PC-3 (cell line): Measurements from ENCODE around the gene PCNX3.

ENCODE experiments used
- EZH2 ChIP-seq: fragments of 300-600 bp; sonication (generic); IDR thresholded peaks from one replicate; pipeline ENCODE4 v1.6.1; 2017; ENCODE audit warnings: antibody characterized with exemption, mild to moderate bottlenecking, low read length; ENCODE audit not compliant: unreplicated experiment
- TF ChIP-seq, protein P1 (sequence below): fragments of 300-600 bp; sonication (generic); conservative IDR thresholded peaks from 2 replicates; pipeline ENCODE4 v1.5.1; 2017; ENCODE audit warnings: antibody characterized with exemption, low read depth, mild to moderate bottlenecking, low read length

DNA sequence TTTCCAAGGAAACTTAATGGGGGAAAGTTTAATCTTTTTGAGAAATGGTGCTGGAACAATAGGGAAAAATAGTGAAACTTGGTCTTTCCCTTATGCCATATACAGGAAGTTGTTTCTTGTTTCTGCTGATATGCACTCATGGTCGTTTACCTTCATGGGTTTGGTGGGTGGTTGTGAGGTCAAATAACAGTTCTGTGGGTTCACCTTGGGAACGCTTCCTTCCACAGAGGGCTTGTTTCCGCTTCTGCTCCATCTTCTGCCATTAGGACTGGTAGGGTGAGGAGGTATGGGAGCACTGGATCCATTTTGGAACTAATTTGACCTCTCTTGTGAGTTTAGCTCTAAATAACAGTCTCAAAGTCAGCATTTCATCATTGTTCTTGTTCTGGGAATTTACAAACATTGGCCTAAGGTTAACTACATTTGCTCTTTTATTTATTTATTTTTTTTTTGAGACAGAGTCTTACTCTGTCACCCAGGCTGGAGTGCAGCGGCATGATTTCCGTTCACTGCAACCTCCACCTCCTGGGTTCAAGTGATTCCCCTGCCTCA is 64.7 kb downstream of the PCNX3 start:
- TF ChIP-seq, protein P1, sequence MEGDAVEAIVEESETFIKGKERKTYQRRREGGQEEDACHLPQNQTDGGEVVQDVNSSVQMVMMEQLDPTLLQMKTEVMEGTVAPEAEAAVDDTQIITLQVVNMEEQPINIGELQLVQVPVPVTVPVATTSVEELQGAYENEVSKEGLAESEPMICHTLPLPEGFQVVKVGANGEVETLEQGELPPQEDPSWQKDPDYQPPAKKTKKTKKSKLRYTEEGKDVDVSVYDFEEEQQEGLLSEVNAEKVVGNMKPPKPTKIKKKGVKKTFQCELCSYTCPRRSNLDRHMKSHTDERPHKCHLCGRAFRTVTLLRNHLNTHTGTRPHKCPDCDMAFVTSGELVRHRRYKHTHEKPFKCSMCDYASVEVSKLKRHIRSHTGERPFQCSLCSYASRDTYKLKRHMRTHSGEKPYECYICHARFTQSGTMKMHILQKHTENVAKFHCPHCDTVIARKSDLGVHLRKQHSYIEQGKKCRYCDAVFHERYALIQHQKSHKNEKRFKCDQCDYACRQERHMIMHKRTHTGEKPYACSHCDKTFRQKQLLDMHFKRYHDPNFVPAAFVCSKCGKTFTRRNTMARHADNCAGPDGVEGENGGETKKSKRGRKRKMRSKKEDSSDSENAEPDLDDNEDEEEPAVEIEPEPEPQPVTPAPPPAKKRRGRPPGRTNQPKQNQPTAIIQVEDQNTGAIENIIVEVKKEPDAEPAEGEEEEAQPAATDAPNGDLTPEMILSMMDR: no peak
- TF ChIP-seq EZH2: no peak
